ENCODE measurements around the gene KLHL10.

The KLHL10 gene
- total RNA-seq, result 0 to 0.76 (median 0.25) reads per million in 18 experiments

DNA sequence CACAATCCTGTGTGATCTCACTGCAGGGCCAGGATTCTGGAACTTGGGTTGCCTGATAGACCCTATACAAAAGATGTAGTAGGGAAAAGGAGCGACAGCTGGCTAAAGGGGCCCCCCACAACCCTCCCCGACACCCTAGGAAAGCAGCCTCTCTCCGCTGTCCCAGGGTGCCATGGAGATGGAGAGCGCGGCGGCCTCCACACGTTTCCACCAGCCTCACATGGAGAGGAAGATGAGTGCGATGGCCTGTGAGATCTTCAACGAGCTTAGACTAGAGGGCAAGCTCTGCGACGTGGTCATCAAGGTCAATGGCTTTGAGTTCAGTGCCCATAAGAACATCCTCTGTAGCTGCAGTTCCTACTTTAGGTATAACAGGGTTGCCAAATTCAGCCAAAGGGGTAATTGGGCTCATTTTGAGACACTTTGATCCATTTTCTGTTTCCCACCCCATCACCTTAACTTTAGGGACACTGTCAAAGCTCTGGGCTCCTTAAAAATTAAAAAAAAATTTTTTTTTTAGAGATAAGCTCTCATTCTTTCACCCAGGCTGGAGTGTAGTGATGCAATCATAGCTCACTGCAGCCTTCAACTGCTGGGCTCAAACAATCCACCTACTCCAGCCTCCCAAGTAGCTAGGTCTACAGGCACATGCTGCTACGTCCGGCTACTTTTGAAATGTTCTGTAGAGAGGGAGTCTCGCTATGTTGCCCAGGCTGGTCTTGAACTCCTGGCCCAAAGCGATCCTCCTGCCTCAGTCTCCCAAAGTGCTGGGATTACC is at the start of gene KLHL10:
KLHL10 (plus strand) TSS at position 65 of the 778 bp plus-strand sequence; CDS start at position 173, 108 bp downstream.
- DNase-seq, result no peak

DNA sequence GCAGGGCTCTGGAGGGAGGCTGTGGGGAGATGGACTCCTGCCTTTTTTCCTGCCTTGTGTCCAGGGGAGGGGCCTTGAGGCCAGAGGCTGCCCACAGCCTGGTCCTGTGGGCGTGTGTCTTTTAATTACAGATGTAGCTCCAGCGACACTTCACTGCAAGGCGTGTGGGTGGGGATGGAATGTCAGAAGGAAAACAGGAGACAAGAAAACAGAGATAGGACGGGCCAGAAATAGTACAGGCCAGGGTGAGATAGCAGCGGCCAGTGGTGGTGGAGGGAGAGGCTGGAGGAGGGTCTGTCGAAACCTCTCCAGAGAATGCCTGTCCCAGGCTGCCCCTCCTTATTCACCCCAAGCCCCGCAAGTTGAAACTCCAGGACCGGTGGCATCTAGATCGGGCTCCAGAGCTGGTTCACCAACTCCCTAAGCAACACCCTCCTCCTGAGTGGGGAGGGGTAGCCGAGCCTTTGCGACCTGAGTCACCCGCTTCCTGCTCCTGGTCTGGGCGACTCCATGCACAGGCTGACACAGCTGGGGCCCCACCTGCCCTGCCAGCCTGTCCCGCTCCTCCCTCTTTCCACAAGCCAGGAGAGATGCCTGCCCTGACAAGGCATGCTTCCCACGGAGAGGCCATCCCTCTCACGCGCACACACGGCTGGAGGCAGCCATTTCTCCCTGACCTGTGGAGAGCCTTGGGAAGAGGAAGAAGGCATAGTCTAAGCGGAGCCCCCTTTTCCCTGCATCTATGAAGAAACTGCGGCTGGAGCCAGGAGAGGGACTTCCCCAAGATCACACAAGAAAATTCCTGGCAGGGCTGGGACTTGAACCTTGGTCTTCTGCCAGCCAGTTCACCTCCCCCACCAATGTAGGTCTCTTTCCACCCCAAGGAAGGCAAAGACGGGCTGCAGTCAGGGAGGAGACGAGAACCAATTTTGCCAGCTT is 44.5 kb upstream of the KLHL10 start:
- peak in 1 of 2 donors; percentile 32 for DNase-seq

DNA sequence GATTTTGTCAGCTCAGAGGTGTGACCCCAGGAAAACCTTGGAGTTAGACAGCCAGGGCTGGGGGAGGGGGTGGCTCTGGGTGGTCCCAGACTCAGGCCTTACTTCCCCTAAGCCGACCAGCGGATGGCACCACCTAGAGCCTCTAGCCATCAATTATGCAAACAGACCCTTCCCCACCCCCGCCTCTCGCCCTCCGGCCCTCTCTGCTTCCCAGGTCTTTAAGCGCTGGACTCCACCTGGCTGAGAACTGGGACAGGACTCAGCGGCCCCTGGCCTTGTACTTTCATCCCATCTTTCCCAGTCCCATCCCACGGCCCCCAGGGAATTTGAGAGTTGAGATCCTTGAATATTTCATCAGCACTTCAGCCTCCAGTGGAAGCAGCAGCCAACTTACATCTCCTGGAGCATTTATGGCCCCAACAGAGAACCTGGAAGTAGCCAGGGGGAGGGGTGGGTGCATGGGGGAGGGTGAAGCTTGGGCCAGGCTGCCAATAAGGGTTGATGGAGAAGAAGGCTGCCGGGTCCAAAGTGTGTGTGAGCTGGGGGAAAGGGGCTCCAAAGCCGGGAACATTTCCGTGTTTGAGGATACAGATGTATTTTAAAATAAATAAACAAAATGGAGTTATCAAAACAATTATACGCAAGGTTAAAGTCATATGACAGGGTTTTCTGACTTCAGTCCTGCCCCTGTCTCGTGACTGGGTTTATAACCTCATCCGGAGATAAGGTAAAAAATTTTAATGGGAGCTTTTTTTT is 43.7 kb upstream of the KLHL10 start:
- no peak for DNase-seq

DNA sequence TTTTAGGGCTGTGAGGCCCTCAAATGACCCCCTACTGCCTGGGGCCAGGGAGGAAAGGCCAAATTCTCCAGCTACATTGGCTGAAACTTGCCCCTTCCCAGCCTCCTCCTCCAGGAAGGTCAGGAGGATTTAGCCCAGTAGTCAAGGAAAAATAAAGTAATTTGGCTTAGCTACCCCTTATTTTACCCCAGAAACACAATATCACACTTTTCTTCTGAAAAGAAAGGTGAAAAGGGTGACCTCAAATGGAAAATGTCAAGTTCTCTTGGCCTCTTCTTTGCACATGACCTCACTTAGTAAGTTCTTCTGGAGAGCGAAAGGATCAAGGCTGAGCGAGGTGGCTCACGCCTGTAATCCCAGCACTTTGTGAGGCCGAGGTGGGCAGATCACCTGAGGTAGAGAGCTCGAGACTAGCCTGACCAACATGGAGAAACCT is 43.1 kb upstream of the KLHL10 start:
- DNase-seq, result no peak

DNA sequence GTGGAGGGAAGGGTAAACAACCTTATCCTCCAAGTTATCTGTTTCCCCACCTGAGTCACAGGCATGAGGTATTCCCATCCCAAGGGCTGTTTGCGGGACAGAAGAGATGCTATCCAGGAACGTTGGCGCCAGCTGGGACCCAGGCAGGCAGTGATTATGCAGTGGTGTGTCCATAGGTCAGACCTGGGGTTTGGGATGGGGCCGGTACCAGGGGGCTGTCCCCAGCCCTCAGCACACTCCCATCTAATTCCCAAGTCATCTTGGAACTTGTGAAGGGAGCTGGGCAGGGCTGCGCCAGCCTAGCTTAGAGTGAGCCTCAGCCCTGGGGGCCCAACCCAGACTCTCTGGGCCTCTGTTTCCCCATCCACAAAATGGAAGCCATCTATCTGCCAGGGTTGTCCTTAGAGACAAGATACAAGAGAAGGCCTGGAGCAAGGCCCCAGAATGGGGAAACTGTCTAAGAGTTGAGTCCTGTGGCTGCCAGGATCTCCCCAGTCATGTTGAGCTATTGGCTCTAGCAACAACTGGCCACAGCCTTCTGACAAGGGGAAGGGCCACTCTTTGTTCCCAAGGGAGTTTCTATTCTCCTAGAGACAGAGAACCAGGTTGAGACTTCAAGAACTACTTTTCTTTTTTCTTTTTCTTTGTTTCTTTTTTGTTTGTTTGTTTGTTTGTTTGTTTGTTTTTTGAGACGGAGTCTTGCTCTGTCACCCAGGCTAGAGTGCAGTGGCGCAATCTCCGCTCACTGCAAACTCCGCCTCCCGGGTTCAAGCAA is 41.3 kb upstream of the KLHL10 start:
- DNase-seq, result peak; percentile 64 to 66

DNA sequence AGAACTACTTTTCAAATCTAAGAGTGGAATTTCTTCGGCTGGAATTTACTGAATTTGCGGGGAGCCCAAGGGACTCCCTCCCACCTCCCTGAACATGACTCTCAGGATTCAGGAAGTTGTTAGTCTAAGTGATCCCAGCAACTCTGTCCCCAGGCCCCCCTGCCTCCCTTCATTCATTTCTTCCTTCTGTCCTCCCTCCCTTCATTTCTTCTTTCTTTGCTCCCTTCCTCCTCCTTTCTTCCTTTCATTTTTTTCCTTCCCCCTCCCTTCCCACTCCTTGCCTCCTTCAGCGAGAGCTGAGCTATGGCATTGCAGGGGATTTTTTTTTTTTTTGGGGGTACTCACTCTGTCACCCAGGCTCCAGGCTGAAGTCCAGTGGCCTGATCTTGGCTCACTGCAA is 40.2 kb upstream of the KLHL10 start:
- DNase-seq, result no peak

DNA sequence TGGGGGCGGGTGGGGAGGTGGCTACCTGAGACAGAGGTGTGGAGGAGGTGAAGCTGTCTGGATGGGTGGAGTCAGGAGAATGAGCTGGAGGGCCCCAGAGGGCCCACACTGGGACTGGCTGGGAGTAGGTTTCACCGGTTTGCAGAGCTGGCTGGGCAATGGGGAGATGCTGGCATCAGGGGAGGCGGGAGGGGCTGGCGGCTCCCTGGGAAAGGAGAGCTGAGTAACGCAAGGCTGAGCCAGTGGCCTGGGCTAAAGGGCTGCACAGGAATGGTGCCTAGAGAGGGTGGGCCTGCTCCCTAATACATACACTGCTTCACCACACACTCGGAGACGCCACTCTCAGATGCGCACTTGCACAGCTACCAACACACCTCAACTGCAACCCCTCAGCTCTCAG is 38.3 kb upstream of the KLHL10 start:
- DNase-seq, result no peak

DNA sequence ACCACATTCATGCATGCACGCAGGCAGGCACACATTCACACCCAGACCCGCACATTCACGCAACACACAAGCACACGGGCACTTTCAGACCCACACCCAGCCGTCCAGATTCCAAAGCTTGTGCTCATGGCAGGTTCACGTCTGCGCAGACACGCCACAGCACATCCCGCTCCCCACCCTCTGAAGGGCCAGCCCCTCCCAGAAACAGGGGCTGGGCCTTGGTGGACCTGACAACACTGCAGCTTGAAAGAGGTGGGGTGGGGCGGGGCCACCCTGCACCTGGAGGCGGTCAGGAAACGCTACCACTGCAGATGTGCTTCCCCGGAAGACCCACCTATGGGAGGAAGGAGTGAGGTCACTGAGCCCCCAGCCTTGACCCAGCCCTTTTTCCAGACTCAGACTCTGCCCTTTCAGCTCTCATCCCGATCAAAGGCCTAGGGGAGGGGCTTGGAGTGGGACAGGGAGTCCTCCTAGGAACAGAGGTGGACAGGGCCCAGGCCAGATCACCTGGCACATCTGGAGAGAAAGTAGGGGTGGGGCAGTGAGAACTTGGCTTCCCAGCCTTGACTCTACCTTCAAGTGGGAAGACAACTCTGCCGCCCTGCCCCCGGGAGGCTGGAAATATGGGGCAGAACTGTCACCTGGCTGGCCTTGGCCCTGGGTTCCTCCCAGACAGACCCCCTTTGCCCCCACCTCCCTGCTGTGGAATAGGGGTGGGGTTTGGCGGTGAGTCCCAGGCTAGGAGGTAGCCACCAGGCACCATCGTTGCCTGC is 36.8 kb upstream of the KLHL10 start:
- DNase-seq, result no peak

DNA sequence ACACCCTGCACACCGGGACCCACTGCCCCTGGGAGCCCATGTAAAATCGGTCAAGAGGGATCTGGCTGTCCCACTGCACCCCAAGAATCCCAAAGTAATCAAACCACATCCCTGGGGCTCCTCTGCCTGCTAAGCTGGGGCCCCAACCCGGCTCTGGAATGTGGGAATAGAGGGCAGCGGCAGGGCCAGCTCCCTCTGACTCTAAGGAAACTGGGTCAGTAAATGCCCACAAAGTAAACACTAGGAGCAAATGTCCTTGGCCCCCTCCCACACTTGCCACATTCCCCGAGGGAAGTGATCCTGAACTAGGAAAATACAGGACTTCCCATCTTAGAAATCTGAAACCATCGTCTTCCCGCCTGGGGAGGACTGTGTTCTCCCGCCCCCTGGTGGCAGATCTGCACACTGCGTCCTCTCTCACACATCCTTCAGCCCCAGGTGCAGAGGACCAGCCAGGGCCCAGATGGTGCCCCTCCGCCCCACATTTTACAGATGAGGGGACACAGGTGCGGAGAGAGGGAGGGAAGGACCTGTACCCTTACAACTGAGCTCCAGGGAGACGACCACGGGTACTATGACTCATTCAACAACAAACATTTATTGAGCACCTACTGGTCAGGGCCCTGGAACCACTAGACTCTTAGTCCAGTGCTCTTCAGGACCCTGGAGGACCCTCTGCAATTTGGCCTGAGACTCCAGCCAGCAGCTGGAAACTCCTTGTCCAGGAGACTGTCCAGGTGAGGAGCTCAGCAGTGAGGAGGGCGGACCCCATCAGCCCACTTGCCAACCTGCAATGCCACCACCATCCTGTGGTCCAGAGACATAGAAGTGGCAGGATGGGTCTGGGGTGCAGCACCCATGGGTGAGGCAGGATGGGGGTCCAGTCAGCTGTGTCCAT is 36.0 kb upstream of the KLHL10 start:
- DNase-seq, result peak; percentile 66 to 70

DNA sequence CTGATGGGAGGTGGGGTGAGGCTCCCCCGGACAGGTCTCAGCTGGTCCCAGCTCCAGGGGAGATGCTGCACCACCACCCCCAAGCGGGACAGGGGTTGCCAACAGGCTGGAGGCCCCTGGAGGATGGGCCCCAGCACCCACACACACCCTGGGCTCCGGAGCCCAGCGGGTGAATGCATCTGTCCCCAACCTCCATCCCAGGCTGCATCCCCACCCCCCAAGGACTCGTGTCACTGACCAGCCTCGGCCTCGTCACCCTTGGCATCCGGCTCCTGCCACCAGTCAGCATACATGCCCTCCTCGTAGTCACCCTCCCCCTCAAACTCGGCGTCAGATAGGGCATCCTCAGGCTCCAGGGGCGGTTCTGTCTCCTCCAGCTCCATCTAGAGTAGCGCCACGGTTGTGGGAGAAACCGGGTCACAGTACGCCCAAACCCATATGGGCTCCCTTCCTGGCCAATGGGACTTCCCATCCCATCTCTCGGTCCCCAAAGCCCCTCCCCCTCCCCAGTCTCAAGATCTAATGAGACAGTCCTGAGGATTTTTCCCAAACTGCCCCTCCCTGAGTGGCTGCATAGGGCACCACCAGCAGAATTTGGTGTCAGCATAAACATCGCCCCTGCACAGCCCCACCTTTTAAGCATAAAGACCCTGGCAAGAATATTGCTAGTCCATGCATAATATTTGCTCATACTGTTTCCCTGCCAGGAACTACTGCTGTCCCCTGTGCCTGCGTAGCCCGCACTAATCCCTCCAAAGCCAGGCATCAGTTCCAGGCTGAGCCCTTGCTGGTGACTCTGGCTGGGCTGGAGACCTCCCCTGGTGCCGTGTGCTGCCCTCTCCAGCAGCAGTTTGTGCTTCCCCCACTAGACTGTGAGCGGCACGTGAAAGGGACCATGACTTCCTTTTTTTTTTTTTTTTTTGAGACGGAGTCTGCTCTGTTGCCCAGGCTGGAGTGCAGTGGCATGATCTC is 34.3 kb upstream of the KLHL10 start:
- peak; percentile 44 to 55 for DNase-seq

DNA sequence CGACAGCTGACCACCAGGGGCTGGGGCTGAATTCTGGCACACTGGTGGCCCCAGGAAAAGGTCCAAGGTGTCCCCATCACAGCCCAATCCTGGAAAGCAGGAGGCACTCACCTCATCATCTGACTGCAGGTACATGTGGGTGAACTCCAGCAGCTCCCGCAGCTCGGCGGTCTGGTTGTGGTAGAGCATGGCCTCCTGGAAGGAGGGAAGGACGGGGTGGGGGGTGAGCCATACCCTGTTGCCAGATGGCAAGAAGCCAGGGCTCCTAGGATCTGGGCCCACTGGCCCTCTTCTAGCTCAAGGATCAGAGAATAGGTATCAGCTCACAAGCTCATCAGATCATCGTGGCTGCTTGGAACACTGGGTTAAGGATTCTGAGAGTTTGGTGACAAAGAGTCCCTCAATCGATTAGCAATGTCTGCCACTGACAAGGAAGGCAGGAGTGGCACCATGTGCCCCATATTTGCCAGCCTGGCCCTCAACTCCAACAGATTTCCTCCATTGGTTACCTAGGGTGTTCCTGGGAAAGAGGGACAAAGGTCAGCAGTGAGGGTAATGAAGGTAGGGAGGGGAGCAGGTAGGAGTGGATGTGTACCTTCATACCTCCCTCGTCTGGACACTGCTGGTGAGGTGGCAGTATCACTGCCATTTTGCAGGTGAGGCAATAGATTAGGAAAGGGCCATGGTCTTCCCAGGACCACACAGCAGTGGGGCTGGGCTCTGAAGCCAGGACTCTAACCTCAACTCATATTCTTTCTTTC is 30.8 kb upstream of the KLHL10 start:
- no peak for DNase-seq

DNA sequence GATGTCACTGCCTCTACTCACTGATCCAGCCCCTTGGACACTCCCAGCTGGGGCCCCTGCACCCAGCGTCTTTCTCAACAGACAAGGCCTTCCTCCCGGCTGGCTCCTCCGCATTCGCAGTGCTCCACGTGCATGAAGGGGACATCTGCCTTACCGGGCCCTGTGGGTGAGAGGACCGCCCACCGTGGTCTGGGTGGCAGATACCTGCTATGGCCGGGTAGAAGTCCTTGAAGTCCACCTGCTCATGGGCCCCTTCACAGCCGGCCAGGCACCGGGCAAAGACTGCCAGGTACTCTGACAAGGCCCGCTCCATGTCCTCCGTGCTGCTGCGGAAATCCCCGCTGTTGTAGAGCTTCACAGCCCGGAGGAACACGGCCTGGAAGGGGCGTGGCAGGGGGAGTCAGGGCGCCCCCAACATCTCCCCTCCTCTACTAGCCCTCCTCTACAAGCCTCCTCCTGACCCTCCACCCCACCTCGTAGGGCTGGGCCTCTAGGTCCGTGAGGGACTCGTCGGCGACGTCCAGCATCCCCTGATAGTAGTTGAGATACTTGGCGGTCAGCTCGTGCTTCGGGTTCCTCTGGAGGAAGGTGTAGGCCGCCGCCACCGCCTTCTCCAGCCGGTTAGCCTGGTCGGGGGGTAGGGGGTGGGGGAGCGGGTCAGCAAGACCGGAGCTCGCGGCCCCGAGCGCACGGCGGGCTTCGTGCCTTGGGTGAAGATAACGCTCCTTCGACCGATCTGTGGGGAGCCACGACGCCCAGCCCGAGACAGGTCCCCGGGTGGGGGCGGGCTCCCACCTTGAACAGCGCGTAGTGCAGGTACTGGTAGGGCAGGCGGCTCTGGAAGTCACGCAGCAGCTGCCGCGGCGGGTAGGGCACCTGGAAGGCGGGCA is 26.7 kb upstream of the KLHL10 start:
- DNase-seq, result no peak

DNA sequence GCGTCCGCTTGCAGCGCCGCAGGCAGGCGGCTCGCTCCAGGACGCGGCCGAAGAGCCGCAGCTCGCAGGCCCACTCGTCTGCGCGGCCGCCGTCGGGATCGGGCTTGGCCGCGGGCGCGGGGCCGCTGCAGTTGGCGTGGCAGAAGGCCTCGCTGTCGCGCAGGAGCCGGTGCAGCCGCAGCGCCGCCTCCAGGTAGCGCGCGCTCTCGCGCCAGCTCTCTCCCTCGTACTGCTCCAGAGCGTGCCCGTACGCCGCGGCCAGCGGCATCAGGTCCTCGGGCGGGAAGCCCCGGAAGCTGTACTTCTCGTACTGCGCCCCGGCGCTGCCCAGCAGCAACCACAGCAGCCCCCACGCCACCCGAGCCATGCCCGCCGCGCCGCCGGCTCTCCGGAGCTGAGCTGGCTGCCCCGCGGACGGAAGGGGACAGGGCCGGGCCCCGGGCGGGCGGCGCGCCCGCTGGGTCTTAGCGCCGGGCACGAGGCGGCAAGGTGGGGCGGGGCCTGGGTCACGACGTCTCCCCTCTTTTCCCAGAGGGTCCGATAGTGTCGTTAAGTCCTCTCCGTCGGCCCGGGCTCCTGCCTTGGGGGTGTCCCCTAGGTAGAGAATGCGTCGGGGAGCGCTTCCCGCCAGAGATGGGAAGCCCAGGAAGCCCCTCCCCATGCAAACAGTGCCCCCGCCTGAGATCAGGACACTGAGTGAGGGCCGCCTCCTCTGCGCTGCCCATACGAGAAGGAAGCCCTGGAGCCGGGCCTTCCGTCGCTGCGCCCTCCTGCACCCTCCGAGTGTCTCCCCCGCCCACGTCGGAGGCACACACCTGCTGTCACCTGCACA is 25.9 kb upstream of the KLHL10 start, which contains the start of gene P3H4:
P3H4 (minus strand) TSS at position 401 of the 832 bp plus-strand sequence; CDS start at position 367, 34 bp downstream.
- peak; percentile 37 to 67 for DNase-seq

DNA sequence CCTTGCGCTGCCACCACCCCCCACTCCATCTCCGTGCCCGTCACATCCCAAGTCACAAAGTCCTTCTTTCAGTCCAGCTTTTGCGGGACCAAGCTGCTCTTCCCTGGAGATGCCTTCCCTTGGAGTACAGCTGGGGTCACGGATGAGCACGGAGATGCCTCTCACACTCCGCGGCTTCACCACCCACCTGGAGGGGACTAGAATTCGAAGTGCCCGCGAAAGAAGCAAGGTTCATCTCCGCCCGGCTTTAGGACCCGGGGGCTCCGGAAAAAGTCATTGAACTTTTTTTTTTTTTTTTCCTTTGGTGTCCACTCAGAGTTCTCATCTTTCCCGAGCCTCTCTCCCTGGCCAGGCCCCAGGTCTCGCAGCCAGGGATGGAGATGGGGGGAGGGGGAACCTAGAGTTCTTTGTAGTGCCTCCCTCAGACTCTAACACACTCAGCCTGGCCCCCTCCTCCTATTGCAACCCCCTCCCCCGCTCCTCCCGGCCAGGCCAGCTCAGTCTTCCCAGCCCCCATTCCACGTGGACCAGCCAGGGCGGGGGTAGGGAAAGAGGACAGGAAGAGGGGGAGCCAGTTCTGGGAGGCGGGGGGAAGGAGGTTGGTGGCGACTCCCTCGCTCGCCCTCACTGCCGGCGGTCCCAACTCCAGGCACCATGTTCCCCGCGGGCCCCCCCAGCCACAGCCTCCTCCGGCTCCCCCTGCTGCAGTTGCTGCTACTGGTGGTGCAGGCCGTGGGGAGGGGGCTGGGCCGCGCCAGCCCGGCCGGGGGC is 25.1 kb upstream of the KLHL10 start, which contains the start of gene FKBP10:
FKBP10 (plus strand) TSS at position 624 of the 771 bp plus-strand sequence; CDS start at position 655, 31 bp downstream.
- DNase-seq, result no peak

Measured in inflammatory macrophage (primary cell).